SU-DHL-6 (cell line): Measurements from ENCODE around the gene SIL1.

Experiments
- CTCF ChIP-seq: fragments of 200-600 bp; sonication (generic); IDR thresholded peaks from one replicate; pipeline ENCODE4 v1.5.1; 2017; ENCODE audit warnings: antibody characterized with exemption, mild to moderate bottlenecking, low read length, moderate library complexity; ENCODE audit not compliant: insufficient read depth, poor library complexity, severe bottlenecking
- EZH2phosphoT487 ChIP-seq: fragments of 200-600 bp; sonication (generic), shearing (Covaris generic); conservative IDR thresholded peaks from 2 replicates; pipeline ENCODE4 v1.6.1; 2018; ENCODE audit warnings: mild to moderate bottlenecking, antibody characterized with exemption, low read length, moderate library complexity, mixed read lengths

- TF ChIP-seq CTCF = no peak
- TF ChIP-seq EZH2phosphoT487 = no peak
These were observed 247.6 kb downstream of the SIL1 start for GRCh38 chr5:138950421-138951031.
